B cell (primary cell): Measurements from ENCODE around the gene ZFR2.

Experiments
- EZH2 ChIP-seq: IDR thresholded peaks from 2 replicates; pipeline ENCODE4 v1.6.1; 2012; ENCODE audit warnings: borderline replicate concordance, low read depth, mild to moderate bottlenecking, moderate library complexity, low read length; ENCODE audit not compliant: insufficient read depth, poor library complexity, severe bottlenecking
- TF ChIP-seq, protein P1 (sequence below): fragments of 200-600 bp; IDR thresholded peaks from one replicate; pipeline ENCODE4 v1.8.0; 2022; ENCODE audit warnings: antibody characterized with exemption, mild to moderate bottlenecking

DNA sequence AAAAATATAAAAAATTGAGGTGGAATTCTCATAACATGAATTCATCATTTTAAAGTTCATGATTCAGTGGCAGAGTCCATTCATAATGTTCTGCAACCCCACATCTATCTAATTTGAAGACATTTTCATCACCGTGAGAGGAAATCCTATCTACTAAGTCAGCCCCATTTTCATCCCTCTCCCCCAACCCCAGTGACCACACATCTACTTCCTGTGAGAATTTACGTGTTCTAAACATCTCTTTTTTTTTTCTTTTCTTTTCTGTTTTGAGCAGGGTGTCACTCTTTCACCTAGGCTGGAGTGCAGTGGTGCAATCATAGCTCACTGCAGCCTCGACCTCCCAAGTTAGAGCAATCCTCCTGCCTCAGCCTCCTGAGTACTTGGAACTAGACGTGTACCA is 29.1 kb upstream of the ZFR2 start:
- TF ChIP-seq, protein P1, sequence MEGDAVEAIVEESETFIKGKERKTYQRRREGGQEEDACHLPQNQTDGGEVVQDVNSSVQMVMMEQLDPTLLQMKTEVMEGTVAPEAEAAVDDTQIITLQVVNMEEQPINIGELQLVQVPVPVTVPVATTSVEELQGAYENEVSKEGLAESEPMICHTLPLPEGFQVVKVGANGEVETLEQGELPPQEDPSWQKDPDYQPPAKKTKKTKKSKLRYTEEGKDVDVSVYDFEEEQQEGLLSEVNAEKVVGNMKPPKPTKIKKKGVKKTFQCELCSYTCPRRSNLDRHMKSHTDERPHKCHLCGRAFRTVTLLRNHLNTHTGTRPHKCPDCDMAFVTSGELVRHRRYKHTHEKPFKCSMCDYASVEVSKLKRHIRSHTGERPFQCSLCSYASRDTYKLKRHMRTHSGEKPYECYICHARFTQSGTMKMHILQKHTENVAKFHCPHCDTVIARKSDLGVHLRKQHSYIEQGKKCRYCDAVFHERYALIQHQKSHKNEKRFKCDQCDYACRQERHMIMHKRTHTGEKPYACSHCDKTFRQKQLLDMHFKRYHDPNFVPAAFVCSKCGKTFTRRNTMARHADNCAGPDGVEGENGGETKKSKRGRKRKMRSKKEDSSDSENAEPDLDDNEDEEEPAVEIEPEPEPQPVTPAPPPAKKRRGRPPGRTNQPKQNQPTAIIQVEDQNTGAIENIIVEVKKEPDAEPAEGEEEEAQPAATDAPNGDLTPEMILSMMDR: no peak
- no peak for TF ChIP-seq EZH2
